Esophagus squamous epithelium (tissue), 4 donors: ENCODE measurements around the gene CIRBP.

ENCODE experiments used
- CTCF ChIP-seq, 6 experiments: fragments of 450-650 bp in 4 of 6; fragments of 200-600 bp in 2 of 6; sonication (generic) in 2 of 6; IDR thresholded peaks; one replicate each; pipeline ENCODE4 v1.5.1; 2016 to 2019; ENCODE audit warnings: antibody characterized with exemption in 6 of 6, mild to moderate bottlenecking in 4 of 6, moderate library complexity in 4 of 6
- POLR2A ChIP-seq, 4 donors: fragments of 450-650 bp; IDR thresholded peaks; one replicate each; pipeline ENCODE4 v1.6.1; 2017; ENCODE audit warnings: antibody characterized with exemption in 4 of 4, mild to moderate bottlenecking in 4 of 4, moderate library complexity in 3 of 4

- TF ChIP-seq CTCF (IDR thresholded peaks at IDR 0.05) (no peak), POLR2A (IDR thresholded peaks at IDR 0.05) (no peak)
Measured at GRCh38 chr19:1300744-1301490, 31.8 kb downstream of the CIRBP start.
